GM19463 (cell line): ENCODE data around the gene CC2D2B.
"Not testable (repeated sequence)": the region's sequence is repeated elsewhere in the genome, so short reads cannot be mapped to it uniquely, and the experiment has no call there.

Experiments
- ATAC-seq: cut with Tn5 transposase; IDR thresholded peaks from one replicate; pipeline ENCODE4 v1.9.1; 2021; ENCODE audit warnings: mild to moderate bottlenecking, moderate library complexity; ENCODE audit not compliant: unreplicated experiment

The CC2D2B gene, protein sequence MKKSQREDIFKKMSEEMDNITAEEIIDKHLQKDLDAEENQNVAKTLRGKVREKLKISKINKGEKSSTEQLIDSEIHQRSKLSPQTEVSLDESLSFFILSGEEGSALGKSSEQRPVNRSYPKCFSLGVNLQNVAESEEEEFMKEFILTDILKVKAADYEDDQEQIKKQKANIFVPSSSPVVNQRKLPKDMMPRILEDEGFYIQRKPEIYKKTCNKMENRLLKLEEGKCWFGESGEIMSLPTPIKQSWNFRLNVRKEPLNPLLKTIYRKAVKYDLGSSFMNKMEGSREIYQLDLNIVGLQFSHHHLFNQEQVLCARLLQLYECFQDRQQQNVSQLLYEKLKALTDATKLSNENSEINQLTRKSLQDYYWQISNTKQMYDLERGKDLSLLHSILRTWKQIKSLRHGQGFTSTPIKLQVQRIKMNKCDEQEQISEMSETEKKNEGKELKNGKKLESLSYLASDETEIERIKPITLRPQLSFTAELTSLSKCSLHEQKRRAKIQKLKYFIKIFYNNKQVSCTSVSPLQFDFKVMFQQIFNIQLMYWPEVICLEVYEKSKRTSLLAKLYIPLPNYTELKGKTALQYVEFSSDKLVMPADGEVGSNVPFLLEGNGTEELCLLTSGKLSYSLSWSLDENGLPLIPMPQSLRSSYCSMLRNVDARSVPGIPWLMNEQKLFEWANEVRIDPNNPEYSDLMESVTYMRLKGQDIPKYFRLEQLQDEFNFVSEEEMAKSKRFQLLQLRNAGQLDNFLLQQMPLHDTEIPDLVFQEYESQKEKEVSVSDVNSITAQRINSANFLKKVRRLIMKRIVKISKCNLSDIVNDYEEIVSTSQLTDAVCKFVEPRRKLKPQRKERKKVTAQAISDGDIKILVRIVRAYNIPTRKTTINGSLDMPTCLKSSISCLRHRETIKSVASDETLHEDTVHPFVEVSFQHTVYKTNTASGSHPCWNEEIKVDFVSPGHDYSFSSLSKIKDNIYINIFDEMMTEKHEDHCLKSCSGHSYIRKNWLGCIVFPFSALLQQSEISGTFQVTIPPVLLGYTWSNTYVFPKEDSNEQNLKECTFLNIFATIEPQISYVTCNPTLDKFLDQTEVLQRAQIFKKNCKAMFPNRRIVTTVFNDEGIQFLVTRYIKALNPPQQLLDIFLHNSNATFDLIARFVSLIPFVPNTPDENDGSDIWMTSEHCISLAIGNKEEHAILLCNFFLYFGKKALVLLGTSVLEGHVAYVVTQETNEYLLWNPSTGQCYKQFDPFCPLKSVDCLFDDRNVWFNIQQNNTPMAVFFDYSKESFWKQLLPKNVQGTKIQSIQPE (N-terminal part only)

DNA sequence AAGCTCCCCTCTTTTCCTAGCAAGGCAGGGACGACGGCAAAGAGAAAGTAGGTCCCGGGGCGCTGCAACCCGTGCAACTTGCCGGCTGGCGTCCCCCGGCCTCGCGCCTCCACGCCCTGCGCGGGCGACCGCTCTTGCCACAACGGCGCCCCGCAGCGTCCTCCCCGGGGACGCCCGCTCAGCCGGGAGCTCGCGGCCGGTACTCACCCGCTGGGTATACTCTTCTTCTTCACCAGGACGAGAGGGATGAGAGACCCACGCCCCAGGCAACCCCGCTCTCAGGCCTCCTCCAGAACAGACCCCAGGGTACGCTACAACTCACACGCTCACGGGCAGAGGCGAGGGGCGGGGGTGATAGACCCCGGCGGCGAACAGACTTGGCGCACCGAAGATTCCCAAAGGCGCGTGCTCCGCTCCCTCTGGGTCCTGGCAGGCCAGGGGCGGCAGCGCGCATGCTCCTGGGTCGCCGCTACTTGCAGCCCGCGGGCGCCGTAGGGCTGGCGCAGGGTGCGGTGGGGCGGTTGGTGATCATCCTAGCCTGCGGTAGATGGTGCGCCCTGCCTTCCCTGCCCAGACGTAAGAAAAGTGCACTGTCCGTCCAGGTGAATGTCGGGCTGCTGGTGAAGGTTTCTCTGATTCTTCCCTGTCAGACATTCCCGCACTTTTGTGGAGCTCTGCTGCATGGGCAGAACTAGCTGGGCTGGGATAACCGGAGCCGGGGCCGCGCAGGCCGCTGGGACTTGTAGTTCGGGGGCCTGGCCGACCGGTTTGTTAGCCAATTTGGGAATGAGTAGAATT is at the start of gene CC2D2B:
Gene CC2D2B (plus strand): TSS at position 520 of the 798 bp plus-strand sequence. CDS start 3,349 bp downstream, outside the sequence.
- peak; percentile 90 for ATAC-seq

DNA sequence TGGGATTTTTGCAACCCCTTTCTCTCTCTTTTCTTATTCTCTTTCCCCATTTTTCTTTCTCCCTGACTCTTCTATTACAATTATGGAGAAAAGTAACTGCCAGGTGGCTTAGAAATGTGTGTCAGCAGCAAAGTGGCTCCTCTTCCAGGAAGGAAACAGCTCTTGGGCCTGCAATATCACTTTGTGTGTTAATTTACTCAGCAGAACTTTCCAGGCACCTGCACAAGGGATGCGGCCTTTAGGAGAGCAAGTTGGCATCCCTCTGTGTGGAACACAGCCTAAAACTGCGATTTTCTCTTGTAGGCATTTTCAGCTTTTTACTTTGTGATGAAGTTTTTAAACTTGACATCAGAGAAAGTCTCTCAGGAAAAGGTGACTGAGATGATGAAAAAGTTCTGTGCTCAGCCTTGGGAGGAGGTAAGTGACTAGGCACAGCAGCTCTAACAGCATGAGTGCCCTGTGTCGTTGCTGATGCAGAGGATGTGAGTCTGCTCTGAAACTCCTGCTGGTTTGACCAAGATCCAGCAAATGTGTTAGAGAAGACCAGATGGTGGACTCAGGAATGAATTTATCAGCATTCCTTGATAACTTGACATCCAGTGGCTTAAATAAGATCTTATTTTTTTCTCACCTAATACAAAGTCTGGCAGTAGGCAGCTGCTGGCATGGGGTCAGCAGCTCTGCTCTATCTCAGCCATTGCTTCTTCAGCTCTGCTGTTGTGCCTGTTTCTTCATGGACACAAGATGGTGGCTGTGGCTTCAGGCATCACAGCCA is 47.4 kb upstream of the CC2D2B start:
- no peak for ATAC-seq

DNA sequence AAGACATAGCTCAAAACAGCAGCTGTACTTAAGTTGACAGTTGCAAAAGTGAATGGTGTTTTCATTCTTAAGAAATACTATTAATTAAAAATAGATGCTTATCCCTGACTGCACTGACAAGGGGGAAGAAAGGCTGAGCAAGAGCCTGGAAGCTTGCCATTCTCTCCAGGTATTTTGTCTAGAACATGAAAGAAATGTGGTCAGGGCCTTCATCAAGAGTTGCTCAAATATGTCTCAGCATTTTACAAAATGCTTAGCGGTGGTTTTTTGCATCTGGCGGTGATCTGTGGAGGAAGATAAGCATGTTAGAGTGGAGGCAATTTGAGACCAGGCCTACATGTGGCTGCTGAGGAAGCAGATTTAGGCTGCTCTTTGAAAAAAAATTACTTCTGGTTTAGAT is 46.4 kb upstream of the CC2D2B start:
- ATAC-seq = no peak

DNA sequence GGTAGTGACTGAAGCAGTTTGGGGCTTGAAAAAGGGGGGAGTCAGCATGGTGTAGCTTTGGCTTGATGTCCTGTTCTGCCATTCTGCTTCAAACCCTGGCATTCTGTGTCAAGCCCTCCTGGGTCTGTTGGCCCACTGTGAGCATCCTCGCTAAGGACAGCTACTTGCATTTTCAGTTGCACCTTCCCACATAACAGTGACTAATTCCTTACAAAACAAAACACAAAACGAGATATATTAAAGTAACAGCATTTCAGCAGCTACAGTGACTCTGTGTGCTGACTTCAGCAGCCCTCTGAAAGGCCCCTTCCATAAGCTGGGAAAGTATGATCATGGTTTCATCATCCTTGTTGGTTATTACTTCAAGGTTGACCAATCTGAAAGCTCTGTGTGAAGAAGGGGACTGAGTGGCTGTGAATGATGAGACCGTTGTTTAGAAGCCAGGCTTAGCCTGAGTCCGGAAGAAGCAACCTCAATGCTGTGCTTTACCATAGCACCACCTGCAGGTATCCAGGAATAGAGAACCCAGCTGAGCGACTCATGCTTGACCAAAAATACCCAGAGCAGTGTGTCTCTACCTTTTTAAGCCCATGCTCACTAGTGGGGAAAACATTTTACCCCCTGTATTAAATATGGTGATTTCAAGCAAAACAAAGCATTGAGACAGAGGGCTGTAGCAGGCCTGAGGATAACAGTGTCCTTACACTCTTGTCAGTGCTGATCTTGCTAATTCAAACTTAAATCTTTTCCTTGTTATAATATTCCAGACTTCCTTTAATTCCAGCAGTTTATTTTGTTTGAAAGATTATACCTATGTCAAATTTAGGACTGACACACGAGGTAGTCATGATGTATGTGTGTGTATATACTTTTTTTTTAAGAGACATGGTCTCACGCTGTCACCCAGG is 42.6 kb upstream of the CC2D2B start:
- ATAC-seq = peak; percentile 89

DNA sequence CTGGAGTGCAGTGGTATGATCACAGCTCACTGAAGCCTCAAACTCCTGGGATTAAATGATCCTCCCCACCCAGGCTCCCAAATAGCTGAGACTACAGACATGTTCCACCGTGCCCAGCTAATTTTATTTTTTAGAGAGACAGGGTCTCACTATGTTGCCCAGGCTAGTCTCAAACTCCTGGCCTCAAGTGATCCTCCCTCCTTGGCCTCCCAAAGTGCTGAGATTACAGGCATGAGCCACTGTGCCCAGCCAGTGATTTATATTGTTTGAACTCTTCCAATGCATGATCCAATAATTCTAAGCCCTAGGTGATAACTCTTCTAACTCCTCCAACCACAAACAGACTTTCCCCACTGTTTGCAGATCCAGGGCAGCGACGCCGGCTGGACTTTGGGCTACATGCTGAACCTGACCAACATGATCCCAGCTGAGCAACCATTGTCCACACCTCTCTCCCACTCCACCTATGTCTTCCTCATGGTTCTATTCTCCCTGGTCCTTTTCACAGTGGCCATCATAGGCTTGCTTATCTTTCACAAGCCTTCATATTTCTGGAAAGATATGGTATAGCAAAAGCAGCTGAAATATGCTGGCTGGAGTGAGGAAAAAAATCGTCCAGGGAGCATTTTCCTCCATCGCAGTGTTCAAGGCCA is 41.8 kb upstream of the CC2D2B start:
- no peak for ATAC-seq

DNA sequence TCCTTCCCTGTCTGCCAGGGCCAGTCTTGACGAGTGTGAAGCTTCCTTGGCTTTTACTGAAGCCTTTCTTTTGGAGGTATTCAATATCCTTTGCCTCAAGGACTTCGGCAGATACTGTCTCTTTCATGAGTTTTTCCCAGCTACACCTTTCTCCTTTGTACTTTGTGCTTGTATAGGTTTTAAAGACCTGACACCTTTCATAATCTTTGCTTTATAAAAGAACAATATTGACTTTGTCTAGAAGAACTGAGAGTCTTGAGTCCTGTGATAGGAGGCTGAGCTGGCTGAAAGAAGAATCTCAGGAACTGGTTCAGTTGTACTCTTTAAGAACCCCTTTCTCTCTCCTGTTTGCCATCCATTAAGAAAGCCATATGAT is 41.3 kb upstream of the CC2D2B start:
- ATAC-seq = no peak

DNA sequence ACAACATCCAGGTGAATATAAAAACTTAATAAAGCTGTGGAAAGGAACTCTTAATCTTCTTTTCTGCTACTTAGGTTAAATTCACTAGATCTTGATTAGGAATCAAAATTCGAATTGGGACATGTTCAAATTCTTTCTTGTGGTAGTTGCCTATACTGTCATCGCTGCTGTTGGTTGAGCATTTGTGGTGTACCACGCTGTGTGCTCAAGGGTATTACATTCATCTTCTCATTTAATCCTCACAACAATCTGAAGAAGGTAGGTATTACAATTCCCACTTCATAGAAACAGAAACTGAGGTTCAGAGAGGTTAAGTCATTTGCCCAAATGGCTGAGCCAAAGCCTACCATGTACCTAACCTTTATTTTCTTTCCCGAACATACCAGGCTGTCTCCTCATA is 39.9 kb upstream of the CC2D2B start:
- no peak for ATAC-seq

DNA sequence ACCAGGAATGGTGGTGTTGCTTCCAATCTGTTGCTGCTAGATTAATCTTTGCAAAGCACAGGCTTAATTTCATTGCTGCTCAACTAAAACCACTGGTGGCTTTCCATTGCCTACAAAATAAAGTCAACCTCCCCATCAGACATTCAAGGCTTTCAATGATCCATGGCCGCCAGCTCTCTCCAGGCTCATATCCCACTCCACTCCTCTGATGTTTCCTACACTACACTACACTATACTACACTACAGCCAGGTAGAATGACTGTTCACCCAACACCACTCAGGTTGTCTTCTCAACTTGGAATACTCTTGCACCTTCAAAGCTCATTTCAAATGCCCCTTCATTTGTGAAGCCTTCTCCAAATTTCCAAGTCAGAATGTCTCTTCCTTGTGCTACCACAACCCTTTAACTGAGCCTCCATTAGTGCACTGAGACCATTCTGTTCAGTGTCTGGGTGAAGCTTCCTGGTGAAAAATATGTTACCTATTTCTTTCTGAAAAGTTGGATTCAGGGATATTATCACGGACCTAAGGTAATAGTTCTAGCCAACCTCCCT is 35.5 kb upstream of the CC2D2B start:
- no peak for ATAC-seq

DNA sequence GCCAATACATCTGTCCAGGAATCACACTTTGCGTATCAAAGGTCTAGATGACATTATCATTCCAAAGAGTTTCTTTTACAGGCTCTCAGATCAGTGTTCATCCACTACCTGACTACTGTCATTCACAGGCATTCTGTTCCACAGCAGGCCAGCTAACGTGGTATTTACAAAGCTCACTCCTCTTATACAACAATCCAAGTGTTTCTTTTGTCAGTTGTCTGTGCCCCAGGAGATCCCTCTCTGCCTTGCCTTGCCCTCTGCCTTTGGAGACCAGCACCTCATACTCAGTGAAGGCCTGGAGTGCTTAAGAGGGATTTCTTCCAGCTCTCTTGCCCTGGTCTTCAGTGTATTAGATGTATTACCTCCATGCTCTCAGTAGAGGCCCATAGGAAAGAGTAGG is 34.6 kb upstream of the CC2D2B start:
- ATAC-seq = no peak

DNA sequence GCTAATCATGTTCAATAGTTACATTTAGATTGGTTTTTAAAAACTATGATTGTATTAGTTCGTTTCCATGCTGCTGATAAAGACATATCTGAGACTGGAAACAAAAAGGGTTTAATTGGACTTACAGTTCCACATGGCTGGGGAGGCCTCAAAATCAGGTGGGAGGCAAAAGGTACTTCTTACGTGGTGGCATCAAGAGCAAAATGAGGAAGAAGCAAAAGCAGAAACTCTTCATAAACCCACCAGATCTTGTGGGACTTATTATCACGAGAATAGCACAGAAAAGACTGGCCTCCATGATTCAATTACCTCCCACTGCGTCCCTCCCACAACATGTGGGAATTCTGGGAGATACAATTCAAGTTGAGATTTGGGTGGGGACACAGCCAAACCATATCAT is 34.1 kb upstream of the CC2D2B start:
- no peak for ATAC-seq

DNA sequence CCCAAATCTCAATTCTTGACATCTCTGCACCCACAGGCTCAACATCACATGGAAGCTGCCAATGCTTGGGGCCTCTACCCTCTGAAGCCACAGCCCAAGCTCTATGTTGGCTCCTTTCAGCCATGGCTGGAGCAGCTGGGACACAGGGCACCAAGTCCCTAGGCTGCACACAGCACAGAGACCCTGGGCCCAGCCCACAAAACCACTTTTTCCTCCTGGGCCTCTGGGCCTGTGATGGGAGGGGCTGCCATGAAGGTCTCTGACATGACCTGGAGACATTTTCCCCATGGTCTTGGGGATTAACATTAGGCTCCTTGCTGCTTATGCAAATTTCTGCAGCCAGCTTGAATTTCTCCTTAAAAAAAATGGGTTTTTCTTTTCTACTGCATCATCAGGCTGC is 33.0 kb upstream of the CC2D2B start:
- not testable (repeated sequence) for ATAC-seq

DNA sequence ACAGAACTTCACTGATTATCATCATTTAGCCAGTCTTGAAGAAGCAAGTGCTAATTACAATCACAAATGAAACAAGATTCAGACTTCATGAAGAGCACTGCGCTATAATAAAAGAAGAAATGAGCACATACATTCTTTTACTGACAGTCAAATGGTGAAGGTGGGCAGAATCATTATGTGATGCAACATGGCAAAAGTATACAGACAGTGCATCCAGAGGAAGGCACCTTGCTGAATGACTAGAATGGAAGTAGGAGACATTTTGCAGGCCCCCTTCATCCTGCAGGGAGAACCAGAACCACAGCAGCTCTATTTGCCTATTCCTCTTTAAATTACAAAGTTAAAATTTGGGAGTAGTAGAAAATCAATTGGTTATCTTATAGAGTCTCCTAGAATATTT is 31.0 kb upstream of the CC2D2B start:
- no peak for ATAC-seq

DNA sequence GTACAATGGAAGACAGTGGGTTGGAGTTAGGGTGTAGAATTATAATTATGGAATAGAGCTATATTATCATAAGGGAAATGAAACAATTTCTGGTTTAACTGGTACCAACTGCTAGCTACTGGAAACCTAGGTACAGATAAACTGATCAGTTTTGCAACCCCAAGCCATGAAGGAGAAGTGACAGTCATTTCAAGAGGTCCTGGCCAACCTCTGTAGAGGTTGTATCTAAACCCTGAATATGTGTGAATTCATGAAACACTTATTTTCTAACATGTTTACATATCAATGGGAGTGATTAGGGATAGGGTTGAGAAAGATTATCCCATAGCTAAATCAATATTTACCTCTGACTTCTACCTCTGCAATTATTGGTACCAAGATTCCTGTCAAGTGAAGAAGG is 29.9 kb upstream of the CC2D2B start:
- peak; percentile 66 for ATAC-seq

DNA sequence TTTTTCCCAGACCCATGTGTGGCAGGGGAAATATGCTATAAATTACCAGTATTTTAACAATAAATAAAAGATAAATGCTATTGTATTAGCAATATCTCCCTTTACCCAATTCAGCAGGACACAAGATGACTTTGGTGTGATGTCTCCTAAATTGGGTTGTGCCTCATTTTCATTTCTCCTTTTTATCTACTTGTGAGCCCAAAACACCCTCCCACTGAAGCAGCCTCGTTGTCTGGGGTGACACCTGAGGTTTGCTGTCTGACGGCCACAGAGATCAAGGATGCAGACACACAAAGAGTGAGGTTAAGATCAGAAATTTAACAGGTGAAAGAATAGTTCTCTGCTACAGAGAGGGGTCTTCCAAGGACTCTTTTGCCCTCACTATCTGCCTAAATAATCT is 27.1 kb upstream of the CC2D2B start:
- no peak for ATAC-seq

DNA sequence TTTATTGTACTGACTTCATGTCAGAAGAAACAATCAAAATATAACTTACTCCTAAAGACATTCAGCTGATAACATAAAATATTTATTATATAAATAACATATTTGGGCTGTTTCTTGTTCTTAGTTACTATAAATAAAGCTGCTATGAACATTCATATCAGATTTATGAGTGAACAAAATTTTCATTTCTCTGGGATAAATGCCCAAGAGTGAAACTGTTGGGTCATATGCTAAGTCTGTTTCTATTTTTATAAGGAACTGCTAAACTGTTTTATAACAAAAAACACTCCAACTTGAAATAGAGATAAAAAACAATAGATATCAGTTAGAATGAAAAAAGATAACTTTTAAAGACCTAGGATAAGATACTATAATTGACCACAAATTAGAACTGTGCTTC is 26.5 kb upstream of the CC2D2B start:
- ATAC-seq = no peak

DNA sequence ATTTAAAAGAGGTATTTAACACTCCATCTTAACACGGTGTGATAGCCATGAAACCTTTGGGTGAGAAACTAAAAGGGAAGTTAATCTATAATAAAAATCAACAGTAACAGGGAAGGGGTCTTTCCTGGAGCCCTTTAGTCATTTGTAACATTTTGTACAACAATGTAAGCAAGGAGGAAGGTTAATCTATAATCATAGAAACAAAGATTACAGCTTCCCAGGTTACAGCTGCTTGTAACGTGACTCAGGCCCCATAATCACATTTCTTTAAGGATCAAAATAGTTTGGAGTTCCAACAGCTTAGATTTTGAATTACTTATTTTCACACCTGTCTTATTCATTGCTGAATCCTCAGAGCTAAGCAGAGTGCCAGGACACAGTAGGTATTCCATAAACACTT is 17.9 kb upstream of the CC2D2B start:
- no peak for ATAC-seq

DNA sequence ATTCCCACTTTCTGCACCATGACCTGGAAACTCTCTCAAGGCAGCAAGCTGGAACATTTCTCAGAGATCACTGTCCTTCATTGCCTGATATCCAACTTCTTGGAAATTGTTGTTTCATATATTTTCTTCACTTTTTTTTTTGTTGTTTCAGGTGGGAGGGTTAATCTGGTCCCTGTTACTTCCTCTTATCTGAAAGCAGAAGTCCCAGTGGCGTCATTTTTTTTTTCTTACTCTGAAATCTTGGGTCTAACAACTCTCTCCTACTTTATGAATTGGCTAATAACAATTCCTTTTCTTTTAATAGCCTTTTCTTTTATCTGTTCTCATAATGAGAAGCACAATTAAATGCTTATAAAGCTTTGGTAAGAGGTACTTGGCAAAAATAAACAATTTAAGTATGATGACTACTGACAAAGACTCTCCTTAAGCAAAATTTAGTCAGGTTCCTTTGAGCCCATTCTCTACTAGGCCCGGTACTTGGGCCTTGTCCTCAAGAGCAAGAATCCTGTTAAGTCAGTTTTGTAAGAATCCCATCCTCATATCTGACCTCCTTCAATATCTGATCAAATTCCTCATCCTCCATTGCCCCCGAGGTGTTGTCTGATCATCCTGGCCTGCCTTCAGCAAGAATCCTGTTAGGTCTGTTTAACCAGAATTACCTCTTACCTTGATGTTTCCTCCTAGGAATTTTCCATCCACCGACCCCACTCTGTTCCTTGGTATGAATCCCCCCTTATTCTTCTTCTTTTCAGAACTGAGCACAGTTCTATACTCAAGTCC is 11.5 kb upstream of the CC2D2B start:
- ATAC-seq = no peak
